ENCODE results near the gene PPP3CA.

GRCh38 chr4:101190751-101191150 is 156.6 kb downstream of the PPP3CA start:
- no peak for TF ChIP-seq CTCF (conservative IDR thresholded peaks at IDR 0.05 in 1 of 2, IDR thresholded peaks at IDR 0.05 in 1 of 2; ENCODE audit: extremely low read depth in 1 of 2, insufficient read depth in 1 of 2, low read depth in 1 of 2, low read length in 2 of 2)
- TF ChIP-seq EZH2 (IDR thresholded peaks at IDR 0.05; ENCODE audit: borderline replicate concordance, low read length): no peak
